ENCODE measurements around the gene RPL32. TPM values are rescaled to one million over a fixed set of nuclear protein-coding genes. Genes with fewer than 3 reads are reported as not detected.

Gene RPL32
- total and polyA plus RNA-seq, 9 of the 15 experiments (the other 6 are each of a cell fraction or from before 2014, with no cell fraction given): 2,738 to 6,200 (median 4,286) TPM

DNA sequence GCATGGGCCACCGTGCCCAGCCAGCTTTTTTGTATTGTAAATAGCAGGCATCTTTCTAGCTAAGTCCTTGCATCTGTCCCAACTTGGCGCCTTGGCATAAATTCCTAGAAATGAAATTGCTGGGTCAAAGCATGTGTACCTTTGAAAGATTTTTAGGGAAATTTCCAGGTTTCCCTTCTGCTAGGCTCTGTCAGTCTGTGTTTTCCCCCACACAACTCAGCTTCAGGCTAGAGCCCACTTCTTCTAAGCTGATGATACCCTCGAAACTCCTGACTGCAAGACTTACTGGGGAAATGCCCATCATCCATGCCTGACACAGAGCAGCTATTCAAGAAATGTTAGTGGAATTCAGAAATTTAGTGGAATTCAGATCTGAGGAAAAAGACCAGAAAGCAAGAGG, 10.8 kb upstream of the RPL32 start:
- Histone ChIP-seq H3K4me3 (no peak overlapping the region), H3K36me3 (ENCODE audit: control insufficient read depth, insufficient read depth, low read length) (no peaks in the 10 kb centered on the region), H3K4me2 (ENCODE audit: insufficient read depth, low read length) (no peak overlapping the region), H3K9me3 (replicated peaks; ENCODE audit: control insufficient read depth, insufficient read depth, low read depth, low read length) (no peaks in the 10 kb centered on the region), H4K20me1 (replicated peaks; ENCODE audit: control insufficient read depth, insufficient read depth, low read length) (no peaks in the 10 kb centered on the region), H3K27ac (ENCODE audit: extremely low read depth, low read depth, low read length) (no peak overlapping the region), H3K27me3 (ENCODE audit: control insufficient read depth in 2 of 2, insufficient read depth in 2 of 2, low read length in 2 of 2) (peaks cover 41 to 53% of the 10 kb centered on the region in 2 experiments), H3K4me1 (replicated peaks in 1 of 2; ENCODE audit: control insufficient read depth in 2 of 2, insufficient read depth in 2 of 2, low read length in 2 of 2) (no peaks in the 10 kb centered on the region; a peak in 1 of 5 replicates), H2AFZ (ENCODE audit: low read depth, low read length) (no peak overlapping the region), H3K9me1 (ENCODE audit: control insufficient read depth, insufficient read depth, low read length) (no peaks in the 10 kb centered on the region), H3K9ac (ENCODE audit: insufficient read depth in 1 of 2, low read depth in 2 of 2, low read length in 2 of 2) (no peak overlapping the region), H3K79me2 (ENCODE audit: control insufficient read depth, insufficient read depth, low read length) (no peaks in the 10 kb centered on the region)
- in situ Hi-C loops (cut with MboI) (no loop called here), intact Hi-C loops (cut with micrococcal nuclease) (no loop called here)
- DNase-seq (ENCODE audit: extremely low read depth in 1 of 4, low spot score in 3 of 4) (no peak), ATAC-seq (no peak), FAIRE-seq (peak; percentile 26)
- TF ChIP-seq, protein P1, sequence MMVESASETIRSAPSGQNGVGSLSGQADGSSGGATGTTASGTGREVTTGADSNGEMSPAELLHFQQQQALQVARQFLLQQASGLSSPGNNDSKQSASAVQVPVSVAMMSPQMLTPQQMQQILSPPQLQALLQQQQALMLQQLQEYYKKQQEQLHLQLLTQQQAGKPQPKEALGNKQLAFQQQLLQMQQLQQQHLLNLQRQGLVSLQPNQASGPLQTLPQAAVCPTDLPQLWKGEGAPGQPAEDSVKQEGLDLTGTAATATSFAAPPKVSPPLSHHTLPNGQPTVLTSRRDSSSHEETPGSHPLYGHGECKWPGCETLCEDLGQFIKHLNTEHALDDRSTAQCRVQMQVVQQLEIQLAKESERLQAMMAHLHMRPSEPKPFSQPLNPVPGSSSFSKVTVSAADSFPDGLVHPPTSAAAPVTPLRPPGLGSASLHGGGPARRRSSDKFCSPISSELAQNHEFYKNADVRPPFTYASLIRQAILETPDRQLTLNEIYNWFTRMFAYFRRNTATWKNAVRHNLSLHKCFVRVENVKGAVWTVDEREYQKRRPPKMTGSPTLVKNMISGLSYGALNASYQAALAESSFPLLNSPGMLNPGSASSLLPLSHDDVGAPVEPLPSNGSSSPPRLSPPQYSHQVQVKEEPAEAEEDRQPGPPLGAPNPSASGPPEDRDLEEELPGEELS (CRISPR knock-in tag; IDR thresholded peaks at IDR 0.05; ENCODE audit: borderline replicate concordance): no peak
- ChIA-PET POLR2A (interaction anchor here (0.7 to 3.4 kb wide), 5 partner anchors 8 to 17 kb away, joined by 3 to 25 read pairs (median 8); partner anchors contain the start of gene RPL32), CTCF (ENCODE audit: low intra/inter-chr PET ratio) (no interaction called here)
- WGBS (ENCODE audit: insufficient coverage, low coverage, missing lambda C conversion rate): 6% methylated on average over 3 of the region's 3 CpGs
- BruUV-seq (replicated peaks): no TSS peak

DNA sequence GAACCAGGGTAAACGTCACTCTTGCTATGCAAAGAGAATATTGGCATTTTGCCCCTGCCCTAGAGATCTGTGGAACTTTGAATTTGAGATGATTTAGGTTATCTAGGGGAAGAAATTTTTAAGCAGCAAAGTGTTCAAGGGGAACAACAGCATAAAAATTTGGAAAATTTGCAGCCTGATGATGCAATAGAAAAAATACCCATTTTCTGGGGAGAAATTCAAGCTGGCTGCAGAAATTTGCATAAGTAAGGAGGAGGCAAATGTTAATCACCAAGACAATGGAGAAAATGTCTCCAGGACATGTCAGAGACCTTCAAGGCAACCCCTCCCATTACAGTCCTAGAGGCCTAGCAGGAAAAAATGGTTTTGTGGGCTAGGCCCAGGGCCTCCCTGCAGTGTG, 4.4 kb upstream of the RPL32 start:
- POLR2A ChIA-PET: interaction anchor here (1.1 kb wide), 1 partner anchor 13 kb away, joined by 4 read pairs; no protein-coding TSS in a partner anchor
- intact Hi-C loops (cut with micrococcal nuclease) (no loop called here), in situ Hi-C loops (cut with MboI) (no loop called here)
- peaks cover 9% of the 10 kb centered on the region for H3K79me2 ChIP-seq (ENCODE audit: control insufficient read depth, insufficient read depth, low read length)
- CTCF ChIA-PET (ENCODE audit: low intra/inter-chr PET ratio): no interaction called here
- peaks cover 2% of the 10 kb centered on the region for H4K20me1 ChIP-seq (replicated peaks; ENCODE audit: control insufficient read depth, insufficient read depth, low read length)
- peaks cover 4% of the 10 kb centered on the region; the same call in 2 of the 3 replicates for H3K36me3 ChIP-seq (ENCODE audit: control insufficient read depth, insufficient read depth, low read length)
- no peak overlapping the region for H3K27ac ChIP-seq (ENCODE audit: extremely low read depth, low read depth, low read length)
- no TSS peak for BruUV-seq (replicated peaks)
- no peaks in the 10 kb centered on the region for H3K9me3 ChIP-seq (replicated peaks; ENCODE audit: control insufficient read depth, insufficient read depth, low read depth, low read length)
- H3K9me1 ChIP-seq (ENCODE audit: control insufficient read depth, insufficient read depth, low read length): no peaks in the 10 kb centered on the region
- ATAC-seq (no peak), DNase-seq (ENCODE audit: extremely low read depth in 1 of 4, low spot score in 3 of 4) (no peak), FAIRE-seq (no peak)
- no peak overlapping the region for H3K4me2 ChIP-seq (ENCODE audit: insufficient read depth, low read length)
- no peak overlapping the region for H2AFZ ChIP-seq (ENCODE audit: low read depth, low read length)
- H3K4me1 ChIP-seq (replicated peaks in 1 of 2; ENCODE audit: control insufficient read depth in 2 of 2, insufficient read depth in 2 of 2, low read length in 2 of 2): peaks cover 10 to 11% of the 10 kb centered on the region in 2 experiments; a peak in 4 of 5 replicates
- H3K9ac ChIP-seq (ENCODE audit: insufficient read depth in 1 of 2, low read depth in 2 of 2, low read length in 2 of 2): no peak overlapping the region
- H3K4me3 ChIP-seq: no peak overlapping the region
- peaks cover 3% of the 10 kb centered on the region in 2 experiments; a peak in 4 of 5 replicates for H3K27me3 ChIP-seq (ENCODE audit: control insufficient read depth in 2 of 2, insufficient read depth in 2 of 2, low read length in 2 of 2)
- WGBS (ENCODE audit: insufficient coverage, low coverage, missing lambda C conversion rate): 14% methylated on average over 1 of the region's 1 CpG
- TF ChIP-seq CEBPG (CRISPR knock-in tag; IDR thresholded peaks at IDR 0.05) (no peak), CEBPG (tag; conservative IDR thresholded peaks at IDR 0.05 in 1 of 2, IDR thresholded peaks at IDR 0.05 in 1 of 2) (peak; percentile 62 to 76)
- TF ChIP-seq, protein P2, sequence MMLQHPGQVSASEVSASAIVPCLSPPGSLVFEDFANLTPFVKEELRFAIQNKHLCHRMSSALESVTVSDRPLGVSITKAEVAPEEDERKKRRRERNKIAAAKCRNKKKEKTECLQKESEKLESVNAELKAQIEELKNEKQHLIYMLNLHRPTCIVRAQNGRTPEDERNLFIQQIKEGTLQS (IDR thresholded peaks at IDR 0.05): peak; percentile 83
- TF ChIP-seq, protein P2 (CRISPR knock-in tag; conservative IDR thresholded peaks at IDR 0.05): no peak
